Dermis microvascular lymphatic vessel endothelial cell (primary cell): ENCODE data around the gene SRC. TPM values are rescaled to one million over a fixed set of nuclear protein-coding genes. Genes with fewer than 3 reads are reported as not detected.
A peak's percentile ranks its signal among the peaks of the same experiment; 100 is the strongest.

Experiments
- DNase-seq, 2 donors: peaks; one replicate each; pipeline versions ENCODE4 v3.0.0 to v3.0.0-alpha.2; 2010; ENCODE audit warnings: low read depth in 2 of 2
- total RNA-seq: library from RNA; depleted of rRNA; stranded (reverse); fragments of >200 nt; gene quantifications from 2 replicates; pipeline ENCODE4 v1.2.1, GENCODE V29; 2014

The SRC gene
- total RNA-seq, 1 donor from 2014 or later: 3.7 TPM

GRCh38 chr20:37349517-37350491 lies 3.9 kb downstream of the SRC start:
- DNase-seq: peak in 1 of 2 donors; percentile 18

- no peak for DNase-seq
These were observed 5.0 kb downstream of the SRC start for GRCh38 chr20:37350649-37351574.

GRCh38 chr20:37351689-37352607 lies 6.0 kb downstream of the SRC start:
- DNase-seq: peak in 1 of 2 donors; percentile 21

- no peak for DNase-seq
These were observed 6.7 kb downstream of the SRC start for GRCh38 chr20:37352608-37352980.

DNA sequence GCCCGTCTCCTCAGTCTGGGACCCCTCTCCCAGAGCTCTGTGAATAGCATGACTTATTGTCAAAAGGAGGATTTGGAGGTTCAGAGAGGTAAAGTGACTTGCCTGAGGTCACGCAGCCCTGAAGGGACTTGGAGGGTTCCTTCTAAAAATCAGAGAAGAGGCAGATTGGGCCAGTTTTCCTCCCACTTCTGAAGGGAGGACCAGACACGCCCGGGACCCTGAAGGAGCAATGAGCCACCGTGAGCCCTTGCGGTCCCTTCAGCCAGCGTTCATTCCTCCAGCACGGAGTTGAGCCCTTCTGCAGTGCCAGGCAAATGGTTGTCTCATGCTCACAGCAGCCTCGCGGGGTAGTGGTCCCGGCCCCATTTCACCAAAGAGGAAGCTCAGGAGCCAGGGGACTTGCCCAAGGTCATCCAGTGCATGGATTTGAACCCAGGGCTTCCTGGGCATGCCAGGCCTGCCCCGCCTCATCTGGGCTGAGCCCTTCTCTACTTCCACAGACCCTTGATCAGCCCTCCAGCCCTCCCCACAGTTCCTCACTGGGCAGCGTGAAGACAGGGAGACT lies 7.4 kb downstream of the SRC start:
- no peak for DNase-seq

- no peak for DNase-seq
These were observed 8.6 kb downstream of the SRC start for GRCh38 chr20:37354210-37355195.

DNA sequence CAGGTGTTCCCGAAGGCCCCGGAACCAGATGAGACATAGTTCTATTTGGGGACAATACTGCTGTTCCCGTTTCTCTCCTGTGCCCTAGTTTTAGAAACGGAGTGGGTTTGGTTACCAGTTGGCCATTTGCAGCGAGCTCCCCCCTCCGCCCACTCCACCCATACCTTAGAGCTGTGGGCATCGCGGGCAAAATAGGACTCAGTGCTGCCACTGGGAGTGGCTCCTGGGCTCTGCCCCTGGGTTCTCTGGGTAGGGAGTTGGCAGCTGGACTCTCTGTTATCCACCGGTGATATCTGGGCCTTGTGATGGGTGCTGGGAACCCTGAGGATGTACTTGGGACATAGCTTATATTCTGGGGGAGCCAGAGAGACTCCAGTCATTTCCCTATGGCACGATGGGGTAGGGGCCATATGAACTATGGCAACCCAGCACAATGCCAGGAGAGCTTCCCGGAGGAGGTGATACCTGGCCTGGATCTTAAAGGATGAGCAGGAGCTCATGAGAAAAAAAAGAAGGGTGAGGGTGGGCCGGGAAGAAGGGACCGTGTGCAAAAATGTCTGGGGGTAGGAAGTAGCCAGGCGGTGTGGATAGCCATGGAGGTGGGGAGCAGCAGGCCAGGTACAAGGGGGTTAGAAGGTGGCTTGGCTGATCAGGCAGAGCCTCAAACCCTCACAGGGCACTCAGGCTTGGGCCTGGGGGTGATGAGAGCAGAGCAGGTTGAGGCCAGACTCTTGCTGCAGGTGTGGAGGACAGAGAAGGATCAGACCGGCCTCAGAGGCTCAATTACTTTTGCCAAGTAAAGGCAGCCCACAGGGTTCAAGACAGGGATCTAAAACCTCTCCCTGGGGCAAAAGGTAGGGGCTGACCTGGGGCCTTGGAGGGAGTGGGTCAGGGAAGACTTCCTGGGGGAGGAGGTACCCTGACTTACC lies 9.6 kb downstream of the SRC start:
- no peak for DNase-seq

- DNase-seq: no peak
These were observed 10.4 kb downstream of the SRC start for GRCh38 chr20:37356387-37356786.

DNA sequence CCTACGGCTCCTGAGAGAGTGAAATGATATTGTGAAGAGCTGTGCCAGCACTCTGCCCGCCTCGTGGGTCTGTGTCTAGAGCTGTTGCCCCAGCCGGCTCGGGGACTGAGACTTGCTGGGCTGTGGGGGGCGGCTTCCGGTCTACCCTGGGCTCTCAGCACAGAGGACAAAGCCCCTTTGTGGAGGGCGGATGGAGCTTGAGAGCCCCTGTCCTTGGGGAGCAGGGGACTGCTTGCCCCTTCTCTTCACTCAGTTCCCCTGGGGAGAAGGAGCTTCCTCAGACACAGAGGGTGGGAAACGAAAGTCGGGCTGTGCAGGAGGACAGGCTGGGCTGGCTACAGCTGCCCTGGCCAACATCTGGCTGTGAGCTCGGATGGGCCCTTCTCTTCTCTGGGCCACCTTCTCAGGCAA lies 11.0 kb downstream of the SRC start:
- DNase-seq: no peak

DNA sequence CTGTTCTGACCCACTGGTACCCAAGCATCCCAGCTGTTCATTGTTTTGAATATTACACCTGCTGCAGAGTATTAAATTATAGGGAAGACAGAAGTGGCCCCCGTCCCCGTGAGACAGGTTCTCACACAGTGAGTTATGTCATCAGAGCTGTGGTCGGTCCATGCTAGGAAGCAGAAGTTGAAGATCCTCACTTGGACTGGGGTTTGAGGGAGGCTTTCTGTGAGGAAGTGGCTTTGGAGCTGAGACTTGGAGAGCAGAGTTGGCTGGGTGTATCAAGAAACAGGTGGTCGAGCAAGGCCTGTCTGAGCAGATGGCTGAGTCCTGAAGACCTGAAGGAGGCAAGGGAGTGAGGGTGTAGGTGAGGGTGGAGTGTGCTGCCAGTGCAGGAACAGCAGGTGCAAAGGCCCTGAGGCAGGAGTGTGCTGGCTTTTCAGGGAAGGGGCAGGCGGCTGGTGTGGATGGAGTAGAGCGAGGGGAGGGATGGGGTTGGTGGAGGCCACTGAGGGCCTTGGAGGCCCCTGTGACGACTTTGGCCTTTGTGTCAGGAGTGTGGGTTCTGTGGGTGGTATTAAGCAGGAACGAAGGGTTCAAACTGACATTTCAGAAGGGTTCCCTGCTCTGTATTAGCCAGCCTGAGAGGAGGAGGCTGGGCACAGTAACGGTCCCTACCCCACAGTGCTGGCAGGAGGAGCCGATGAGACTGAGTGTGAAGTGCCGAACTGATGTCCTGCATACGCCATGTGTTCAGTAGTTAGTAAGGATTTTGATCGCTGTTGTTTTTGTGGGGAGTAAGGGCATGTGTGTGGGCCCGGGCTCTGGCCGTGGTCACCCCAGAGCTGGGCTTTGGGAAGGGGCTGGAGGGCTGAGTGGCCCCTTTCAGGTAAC lies 11.8 kb downstream of the SRC start:
- DNase-seq: no peak

DNA sequence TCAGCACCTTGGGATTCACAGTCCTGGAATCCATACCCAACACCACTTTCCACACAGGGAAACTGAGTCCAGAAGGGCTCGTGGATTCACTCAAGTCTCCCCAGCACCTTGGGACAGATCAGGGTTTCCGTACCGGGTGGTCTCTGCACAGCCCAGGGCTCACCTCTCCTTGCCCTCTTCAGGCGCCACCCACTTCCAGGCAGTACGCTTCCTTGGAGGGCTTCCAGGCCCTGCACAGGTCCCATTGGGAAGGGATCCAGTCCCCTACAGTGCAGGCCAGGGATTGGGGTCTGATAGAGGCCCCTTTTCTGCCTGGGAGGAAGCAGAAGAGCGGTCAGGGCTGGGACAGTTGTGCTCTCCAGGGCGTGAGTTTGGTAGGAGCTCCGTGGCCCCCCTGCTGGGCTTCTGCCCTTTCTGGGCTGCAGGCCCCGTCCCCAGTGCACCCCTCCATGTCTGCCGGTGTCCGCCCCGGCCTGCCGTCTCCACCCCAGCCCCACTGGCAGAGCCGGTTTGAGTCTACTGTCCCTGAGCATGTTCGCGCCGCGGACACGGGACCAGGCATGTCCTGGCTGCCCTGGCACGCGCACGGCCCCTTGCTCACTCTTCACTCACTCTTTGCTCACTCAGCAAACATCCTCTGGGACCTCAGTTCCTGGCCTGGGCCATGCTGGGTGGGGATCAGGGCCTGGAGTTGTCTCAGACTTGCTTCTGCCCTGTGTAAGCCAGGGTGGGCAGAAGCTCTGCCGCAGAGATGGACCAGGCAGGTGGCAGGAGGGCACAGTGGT lies 12.6 kb downstream of the SRC start:
- no peak for DNase-seq

DNA sequence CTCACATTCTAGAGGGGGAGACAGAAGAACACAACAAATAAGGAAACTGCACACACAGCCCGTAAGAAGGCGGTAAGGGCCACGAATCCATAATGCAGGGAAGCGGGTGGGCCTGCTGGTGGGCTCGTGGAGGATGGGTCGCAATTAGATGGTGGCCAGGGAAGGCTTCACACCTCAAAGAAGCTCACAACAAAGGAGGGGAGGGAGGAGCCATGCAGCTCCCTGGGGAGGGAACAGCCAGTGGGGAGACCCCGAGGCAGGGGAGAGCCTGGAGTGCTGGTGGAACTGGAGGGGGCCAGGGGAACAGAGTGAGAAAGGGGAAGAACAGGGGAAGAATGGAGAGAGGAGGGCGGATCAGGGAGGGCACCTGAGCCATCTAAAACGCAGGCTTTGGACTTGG lies 13.4 kb downstream of the SRC start:
- no peak for DNase-seq

- no peak for DNase-seq
These were observed 13.9 kb downstream of the SRC start for GRCh38 chr20:37359836-37360235.

- DNase-seq: no peak
These were observed 14.6 kb downstream of the SRC start for GRCh38 chr20:37360391-37361115.

- DNase-seq: no peak
These were observed 15.4 kb downstream of the SRC start for GRCh38 chr20:37361336-37361735.

DNA sequence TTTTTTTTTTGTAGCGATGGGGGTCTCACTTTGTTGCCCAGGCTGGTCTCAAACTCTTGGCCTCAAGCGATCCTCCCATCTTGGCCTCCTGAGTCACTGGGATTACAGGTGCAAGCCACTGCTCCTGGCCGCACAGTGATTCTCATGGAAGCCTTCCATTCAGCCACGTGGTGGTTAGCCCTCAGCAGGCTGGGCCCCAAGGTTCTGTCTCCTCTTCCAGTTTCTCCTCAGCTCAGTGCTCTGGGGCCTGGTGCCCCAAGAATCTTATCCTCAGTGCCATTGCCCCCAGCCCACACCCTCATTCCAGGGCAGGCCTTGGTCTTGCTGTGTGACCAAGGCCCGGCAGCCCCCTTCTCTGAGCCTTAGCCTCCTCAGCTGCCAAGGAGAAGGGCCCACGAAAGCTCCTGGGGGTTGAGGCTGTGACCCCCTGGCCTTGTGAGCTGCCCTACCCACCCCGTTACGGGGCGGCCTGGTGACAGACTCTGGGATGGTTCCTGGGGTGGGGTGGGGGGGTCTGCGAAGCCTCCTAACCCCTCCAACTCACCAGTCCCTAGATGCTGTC lies 16.4 kb downstream of the SRC start:
- no peak for DNase-seq
